ENCODE measurements around the gene OCRL. TPM values are rescaled to one million over a fixed set of nuclear protein-coding genes. Genes with fewer than 3 reads are reported as not detected.
A peak's percentile ranks its signal among the peaks of the same experiment; 100 is the strongest.

OCRL gene
- total RNA-seq, 2 donors from 2014 or later, result 16.7 to 77.1 TPM

DNA sequence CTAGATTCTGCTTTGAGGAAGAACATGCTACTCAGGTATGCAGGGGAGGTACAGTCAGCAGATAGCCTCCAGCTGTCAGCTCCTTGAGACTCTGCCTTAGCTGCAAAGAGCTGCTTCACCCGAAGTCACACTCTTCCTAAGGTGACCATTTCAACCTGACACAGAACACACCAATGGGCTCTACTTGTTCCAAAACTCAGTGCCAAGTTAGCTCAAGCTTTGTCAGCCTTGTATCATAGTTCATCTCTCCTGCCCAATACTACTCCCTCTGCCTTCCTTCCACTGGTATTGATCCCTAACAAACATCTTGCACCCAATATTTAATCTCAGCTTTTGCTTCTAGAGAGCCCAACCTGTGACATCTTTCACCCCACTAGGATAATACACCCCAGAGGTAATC lies 8.9 kb upstream of the OCRL start:
- WGBS, result 64% methylated on average over 1 of the region's 1 CpG
- TF ChIP-seq, protein P1, sequence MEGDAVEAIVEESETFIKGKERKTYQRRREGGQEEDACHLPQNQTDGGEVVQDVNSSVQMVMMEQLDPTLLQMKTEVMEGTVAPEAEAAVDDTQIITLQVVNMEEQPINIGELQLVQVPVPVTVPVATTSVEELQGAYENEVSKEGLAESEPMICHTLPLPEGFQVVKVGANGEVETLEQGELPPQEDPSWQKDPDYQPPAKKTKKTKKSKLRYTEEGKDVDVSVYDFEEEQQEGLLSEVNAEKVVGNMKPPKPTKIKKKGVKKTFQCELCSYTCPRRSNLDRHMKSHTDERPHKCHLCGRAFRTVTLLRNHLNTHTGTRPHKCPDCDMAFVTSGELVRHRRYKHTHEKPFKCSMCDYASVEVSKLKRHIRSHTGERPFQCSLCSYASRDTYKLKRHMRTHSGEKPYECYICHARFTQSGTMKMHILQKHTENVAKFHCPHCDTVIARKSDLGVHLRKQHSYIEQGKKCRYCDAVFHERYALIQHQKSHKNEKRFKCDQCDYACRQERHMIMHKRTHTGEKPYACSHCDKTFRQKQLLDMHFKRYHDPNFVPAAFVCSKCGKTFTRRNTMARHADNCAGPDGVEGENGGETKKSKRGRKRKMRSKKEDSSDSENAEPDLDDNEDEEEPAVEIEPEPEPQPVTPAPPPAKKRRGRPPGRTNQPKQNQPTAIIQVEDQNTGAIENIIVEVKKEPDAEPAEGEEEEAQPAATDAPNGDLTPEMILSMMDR (IDR thresholded peaks at IDR 0.05), result no peak
- TF ChIP-seq POLR2AphosphoS5 (IDR thresholded peaks at IDR 0.05) (no peak), POLR2A (IDR thresholded peaks at IDR 0.05) (no peak)
- Histone ChIP-seq H3K36me3 (no peaks in the 10 kb centered on the region), H3K4me3 (no peak overlapping the region), H3K9me3 (no peaks in the 10 kb centered on the region), H3K4me1 (replicated peaks) (no peaks in the 10 kb centered on the region), H3K27me3 (replicated peaks; ENCODE audit: insufficient read depth) (no peaks in the 10 kb centered on the region), H3K27ac (no peak overlapping the region)
- DNase-seq (ENCODE audit: low spot score), result no peak
- intact Hi-C loops (cut with DNase I), result no loop called here

DNA sequence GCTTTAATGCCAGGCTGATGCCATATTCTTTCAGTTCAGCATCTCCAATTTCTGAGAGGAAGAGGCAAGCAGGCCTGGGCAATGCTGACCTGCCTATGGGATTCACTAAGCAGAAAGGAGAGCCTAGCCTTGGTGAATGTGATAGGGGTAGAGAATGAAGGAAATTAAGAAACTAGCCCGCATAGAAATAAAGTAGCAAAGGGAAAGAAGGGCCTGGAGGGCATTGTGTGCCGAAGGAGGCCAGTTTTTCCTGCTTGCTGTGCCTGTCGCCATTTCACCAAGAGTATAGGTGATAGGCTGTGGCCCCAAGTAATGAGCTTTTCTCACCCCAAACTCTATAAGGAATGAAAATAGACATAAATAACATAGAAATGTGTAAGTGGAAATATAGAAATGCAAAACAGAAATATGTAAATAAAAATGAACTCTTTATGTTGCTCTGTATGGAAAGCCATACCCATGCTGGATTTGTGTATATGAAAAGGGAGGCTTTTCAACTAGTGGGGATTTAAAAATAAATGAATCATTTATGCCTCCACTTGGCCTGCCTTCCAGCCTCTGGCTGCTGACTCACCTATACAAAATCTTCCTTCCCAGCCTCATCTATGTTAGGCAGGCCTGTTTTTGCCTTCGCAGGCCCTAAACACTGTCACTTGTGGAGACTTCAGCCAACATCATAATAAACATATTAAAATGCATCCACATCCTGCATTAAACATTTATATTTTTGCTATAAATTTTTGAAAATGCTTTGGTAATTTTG lies 5.1 kb upstream of the OCRL start:
- DNase-seq (ENCODE audit: low spot score), result no peak
- intact Hi-C loops (cut with DNase I), result no loop called here
- Histone ChIP-seq H3K4me1 (replicated peaks) (no peaks in the 10 kb centered on the region), H3K36me3 (no peaks in the 10 kb centered on the region), H3K27me3 (replicated peaks; ENCODE audit: insufficient read depth) (no peaks in the 10 kb centered on the region), H3K9me3 (no peaks in the 10 kb centered on the region), H3K4me3 (no peak overlapping the region), H3K27ac (no peak overlapping the region)
- no peak for TF ChIP-seq POLR2A (IDR thresholded peaks at IDR 0.05)
- TF ChIP-seq, protein P1 (IDR thresholded peaks at IDR 0.05), result no peak
- TF ChIP-seq POLR2AphosphoS5 (IDR thresholded peaks at IDR 0.05), result no peak
- WGBS, result 83% methylated on average over 4 of the region's 4 CpGs

DNA sequence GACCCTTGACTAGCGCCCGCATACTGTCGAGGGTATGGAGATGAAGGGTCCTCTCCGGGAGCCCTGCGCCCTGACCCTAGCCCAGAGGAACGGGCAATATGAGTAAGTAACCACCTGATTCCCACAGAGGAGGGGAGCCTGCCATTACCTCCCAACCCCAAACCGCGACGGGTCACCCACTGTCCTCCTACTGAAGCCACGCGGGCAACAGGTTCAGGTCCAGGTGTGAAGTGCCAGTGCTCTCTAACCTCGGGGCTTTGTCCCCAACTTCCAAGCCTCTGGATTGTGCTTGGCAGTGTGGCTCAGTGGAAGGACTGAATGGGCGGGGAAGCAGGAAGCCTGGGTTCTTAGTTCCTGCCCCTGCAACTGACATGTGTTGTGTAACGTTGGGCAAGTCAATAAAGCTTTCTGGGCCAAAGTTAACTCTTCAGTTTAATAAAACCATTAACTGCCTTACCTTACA lies 694 bp downstream of the OCRL start:
- TF ChIP-seq POLR2A (IDR thresholded peaks at IDR 0.05) (no peak), POLR2AphosphoS5 (IDR thresholded peaks at IDR 0.05) (no peak)
- TF ChIP-seq, protein P1 (IDR thresholded peaks at IDR 0.05), result no peak
- peak overlapping the region; percentile 79 to 84 for H3K27ac ChIP-seq
- no peaks in the 10 kb centered on the region for H3K36me3 ChIP-seq
- H3K4me1 ChIP-seq (replicated peaks), result no peaks in the 10 kb centered on the region
- no peaks in the 10 kb centered on the region for H3K27me3 ChIP-seq (replicated peaks; ENCODE audit: insufficient read depth)
- WGBS, result 0% methylated on average over 10 of the region's 14 CpGs
- H3K9me3 ChIP-seq, result no peaks in the 10 kb centered on the region
- H3K4me3 ChIP-seq, result peak overlapping the region; percentile 54 to 56
- DNase-seq (ENCODE audit: low spot score), result peak; percentile 8
- intact Hi-C loops (cut with DNase I), result no loop called here

DNA sequence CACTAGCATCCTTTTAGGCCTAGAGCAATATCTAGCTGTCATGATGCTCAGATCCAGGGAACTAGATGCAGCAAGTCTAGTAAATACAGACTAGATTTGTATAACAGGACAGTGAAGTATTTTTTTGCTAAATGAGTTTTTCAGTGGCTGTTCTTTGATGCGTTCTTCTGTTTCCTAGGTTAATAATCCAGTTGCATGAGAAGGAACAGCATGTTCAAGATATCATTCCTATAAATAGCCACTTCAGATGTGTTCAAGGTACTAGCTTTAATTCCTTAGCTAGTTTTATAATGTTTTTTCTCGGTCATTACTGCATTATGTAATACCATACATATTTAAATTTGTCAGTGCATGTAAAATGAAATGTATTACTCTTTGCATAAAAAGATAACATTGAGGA lies 4.7 kb downstream of the OCRL start:
- Histone ChIP-seq H3K9me3 (no peaks in the 10 kb centered on the region), H3K36me3 (no peaks in the 10 kb centered on the region), H3K4me1 (replicated peaks) (no peaks in the 10 kb centered on the region), H3K27ac (no peak overlapping the region), H3K27me3 (replicated peaks; ENCODE audit: insufficient read depth) (no peaks in the 10 kb centered on the region), H3K4me3 (no peak overlapping the region)
- TF ChIP-seq POLR2A (IDR thresholded peaks at IDR 0.05) (no peak), POLR2AphosphoS5 (IDR thresholded peaks at IDR 0.05) (no peak)
- TF ChIP-seq, protein P1 (IDR thresholded peaks at IDR 0.05), result no peak
- 49% methylated on average over 2 of the region's 2 CpGs for WGBS
- intact Hi-C loops (cut with DNase I), result no loop called here
- DNase-seq (ENCODE audit: low spot score), result no peak

DNA sequence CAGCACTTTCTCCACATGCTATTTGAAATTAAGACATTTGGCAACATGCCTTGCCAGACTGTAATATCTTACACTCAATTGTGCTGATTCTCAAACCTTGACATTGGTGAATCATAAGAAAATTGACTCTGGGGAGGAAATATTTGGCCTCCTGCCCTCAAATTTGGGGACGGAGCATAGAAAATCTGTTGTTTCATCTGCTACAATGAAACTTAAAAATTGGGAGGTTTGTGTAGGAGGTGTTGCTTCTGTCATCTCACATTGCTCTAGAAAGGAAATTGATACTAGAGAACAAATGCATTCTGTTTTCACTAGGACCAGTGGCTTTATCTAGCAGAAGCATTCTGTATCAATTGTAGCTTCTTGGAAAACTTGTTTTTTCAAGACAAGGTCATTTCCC lies 5.3 kb downstream of the OCRL start:
- Histone ChIP-seq H3K4me3 (no peak overlapping the region), H3K36me3 (no peaks in the 10 kb centered on the region), H3K4me1 (replicated peaks) (no peaks in the 10 kb centered on the region), H3K27ac (no peak overlapping the region), H3K9me3 (no peaks in the 10 kb centered on the region), H3K27me3 (replicated peaks; ENCODE audit: insufficient read depth) (no peaks in the 10 kb centered on the region)
- 53% methylated on average over 1 of the region's 1 CpG for WGBS
- intact Hi-C loops (cut with DNase I), result no loop called here
- no peak for DNase-seq (ENCODE audit: low spot score)
- TF ChIP-seq POLR2AphosphoS5 (IDR thresholded peaks at IDR 0.05), result no peak
- no peak for TF ChIP-seq POLR2A (IDR thresholded peaks at IDR 0.05)
- TF ChIP-seq, protein P1 (IDR thresholded peaks at IDR 0.05), result no peak

Data from prostate gland (tissue), 2 donors.